Measurements from ENCODE around the gene CEMIP2. TPM values are rescaled to one million over a fixed set of nuclear protein-coding genes. Genes with fewer than 3 reads are reported as not detected.

Gene CEMIP2
- total and polyA plus RNA-seq, 2 donors (not counting 1 experiment from before 2014, with no cell fraction given): 35.1 to 45.6 TPM

GRCh38 chr9:71770170-71770569, 1.9 kb upstream of the CEMIP2 start:
- DNase-seq (ENCODE audit: low read depth in 2 of 2): no peak
- H3K4me1 ChIP-seq (ENCODE audit: control insufficient read depth, extremely low read depth, insufficient read depth, low read length): peaks cover 3% of the 10 kb centered on the region
- H3K4me3 ChIP-seq (replicated peaks in 1 of 4; ENCODE audit: control extremely low read depth in 1 of 4, insufficient read depth in 1 of 4, low read depth in 3 of 4, low read length in 4 of 4): no peak overlapping the region
- peaks cover 26% of the 10 kb centered on the region for H3K79me2 ChIP-seq (ENCODE audit: control insufficient read depth, insufficient read depth, low read length)
- H3K4me2 ChIP-seq (ENCODE audit: extremely low read depth, insufficient read depth, low read length): no peak overlapping the region
- H3K9ac ChIP-seq (ENCODE audit: insufficient read depth, low read length): no peak overlapping the region
- no peak overlapping the region for H2AFZ ChIP-seq (ENCODE audit: low read length)
- H3K27ac ChIP-seq (ENCODE audit: insufficient read depth, low read length): no peak overlapping the region
- H3K9me3 ChIP-seq (ENCODE audit: control insufficient read depth, insufficient read depth, low read depth, low read length): no peaks in the 10 kb centered on the region
- TF ChIP-seq CTCF (conservative IDR thresholded peaks at IDR 0.05 in 1 of 2, IDR thresholded peaks at IDR 0.05 in 1 of 2; ENCODE audit: low read depth in 1 of 2, low read length in 2 of 2) (no peak), EZH2 (IDR thresholded peaks at IDR 0.05; ENCODE audit: low read length, missing control alignments) (no peak)
- no peaks in the 10 kb centered on the region for H4K20me1 ChIP-seq (ENCODE audit: control insufficient read depth, extremely low read depth, insufficient read depth, low read length)
- no peaks in the 10 kb centered on the region for H3K27me3 ChIP-seq (ENCODE audit: control insufficient read depth, insufficient read depth, low read length)
- no peaks in the 10 kb centered on the region for H3K36me3 ChIP-seq (ENCODE audit: control insufficient read depth, insufficient read depth, low read length)

GRCh38 chr9:71769175-71770161, 1.2 kb upstream of the CEMIP2 start:
- H3K36me3 ChIP-seq (ENCODE audit: control insufficient read depth, insufficient read depth, low read length): no peaks in the 10 kb centered on the region
- peaks cover 32% of the 10 kb centered on the region for H3K79me2 ChIP-seq (ENCODE audit: control insufficient read depth, insufficient read depth, low read length)
- no peak overlapping the region for H3K27ac ChIP-seq (ENCODE audit: insufficient read depth, low read length)
- H3K4me3 ChIP-seq (replicated peaks in 1 of 4; ENCODE audit: control extremely low read depth in 1 of 4, insufficient read depth in 1 of 4, low read depth in 3 of 4, low read length in 4 of 4): peak overlapping the region; percentile 66 to 97 (median 73)
- no peaks in the 10 kb centered on the region for H3K27me3 ChIP-seq (ENCODE audit: control insufficient read depth, insufficient read depth, low read length)
- H4K20me1 ChIP-seq (ENCODE audit: control insufficient read depth, extremely low read depth, insufficient read depth, low read length): no peaks in the 10 kb centered on the region
- H3K4me1 ChIP-seq (ENCODE audit: control insufficient read depth, extremely low read depth, insufficient read depth, low read length): peaks cover 5% of the 10 kb centered on the region
- peak; percentile 35 to 43 for DNase-seq (ENCODE audit: low read depth in 2 of 2)
- peak in 1 of 2 donors; percentile 1 for TF ChIP-seq CTCF (conservative IDR thresholded peaks at IDR 0.05 in 1 of 2, IDR thresholded peaks at IDR 0.05 in 1 of 2; ENCODE audit: low read depth in 1 of 2, low read length in 2 of 2)
- TF ChIP-seq EZH2 (IDR thresholded peaks at IDR 0.05; ENCODE audit: low read length, missing control alignments): no peak
- peak overlapping the region; percentile 100 for H3K4me2 ChIP-seq (ENCODE audit: extremely low read depth, insufficient read depth, low read length)
- peak overlapping the region; percentile 16 for H3K9ac ChIP-seq (ENCODE audit: insufficient read depth, low read length)
- H3K9me3 ChIP-seq (ENCODE audit: control insufficient read depth, insufficient read depth, low read depth, low read length): no peaks in the 10 kb centered on the region
- H2AFZ ChIP-seq (ENCODE audit: low read length): peak overlapping the region; percentile 80

DNA sequence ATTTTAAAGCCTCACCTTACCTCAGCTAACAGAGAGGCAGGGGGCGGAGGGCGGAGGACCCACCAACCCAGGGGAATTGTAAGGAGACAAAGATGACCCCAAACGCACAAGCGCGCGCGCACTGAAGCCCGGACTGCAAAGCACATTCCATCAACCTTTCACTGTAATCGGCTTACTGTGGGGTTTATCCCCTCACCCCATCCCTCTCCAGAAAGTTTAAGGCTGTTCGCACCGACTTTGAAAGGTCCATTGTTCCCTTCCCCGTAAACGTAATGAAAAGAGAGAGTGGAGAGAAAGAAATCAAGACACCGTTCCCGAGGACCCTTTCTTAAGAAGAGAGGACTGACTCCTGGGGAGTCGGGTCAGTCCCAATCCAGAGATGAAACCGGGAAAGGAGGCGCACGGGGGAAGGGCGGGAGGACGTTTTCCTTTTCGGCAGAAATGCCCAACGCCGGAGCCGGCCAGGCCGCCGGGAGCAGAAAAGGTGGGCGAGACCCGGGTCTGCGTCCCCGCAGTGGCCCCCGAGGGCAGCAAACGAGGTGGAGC, 464 bp downstream of the CEMIP2 start:
- no peaks in the 10 kb centered on the region for H4K20me1 ChIP-seq (ENCODE audit: control insufficient read depth, extremely low read depth, insufficient read depth, low read length)
- H3K27ac ChIP-seq (ENCODE audit: insufficient read depth, low read length): peak overlapping the region; percentile 88
- TF ChIP-seq CTCF (conservative IDR thresholded peaks at IDR 0.05 in 1 of 2, IDR thresholded peaks at IDR 0.05 in 1 of 2; ENCODE audit: low read depth in 1 of 2, low read length in 2 of 2) (no peak), EZH2 (IDR thresholded peaks at IDR 0.05; ENCODE audit: low read length, missing control alignments) (no peak)
- H3K4me2 ChIP-seq (ENCODE audit: extremely low read depth, insufficient read depth, low read length): peak overlapping the region; percentile 88
- peak overlapping the region; percentile 75 to 97 (median 94) for H3K4me3 ChIP-seq (replicated peaks in 1 of 4; ENCODE audit: control extremely low read depth in 1 of 4, insufficient read depth in 1 of 4, low read depth in 3 of 4, low read length in 4 of 4)
- peak overlapping the region; percentile 69 for H2AFZ ChIP-seq (ENCODE audit: low read length)
- no peaks in the 10 kb centered on the region for H3K9me3 ChIP-seq (ENCODE audit: control insufficient read depth, insufficient read depth, low read depth, low read length)
- no peaks in the 10 kb centered on the region for H3K27me3 ChIP-seq (ENCODE audit: control insufficient read depth, insufficient read depth, low read length)
- peaks cover 11% of the 10 kb centered on the region for H3K4me1 ChIP-seq (ENCODE audit: control insufficient read depth, extremely low read depth, insufficient read depth, low read length)
- H3K36me3 ChIP-seq (ENCODE audit: control insufficient read depth, insufficient read depth, low read length): no peaks in the 10 kb centered on the region
- H3K79me2 ChIP-seq (ENCODE audit: control insufficient read depth, insufficient read depth, low read length): peaks cover 36% of the 10 kb centered on the region
- H3K9ac ChIP-seq (ENCODE audit: insufficient read depth, low read length): peak overlapping the region; percentile 92
- DNase-seq (ENCODE audit: low read depth in 2 of 2): peak; percentile 29 to 40

Measured in fibroblast of lung (primary cell).